Nephron (organoid): ENCODE measurements around the gene CREB5.

Experiments used
- H3K27ac Mint-ChIP-seq, 3 experiments: 2 replicates each; pipeline ENCODE4 v1.8.0; 2020; ENCODE audit warnings: mixed read lengths in 3 of 3, mild to moderate bottlenecking in 2 of 3, moderate library complexity in 1 of 3
- H3K27me3 Mint-ChIP-seq: 2 replicates; pipeline ENCODE4 v1.8.0; 2021; ENCODE audit warnings: low read depth, mild to moderate bottlenecking, moderate library complexity, mixed read lengths
- H3K36me3 Mint-ChIP-seq: 2 replicates; pipeline ENCODE4 v1.8.0; 2020; ENCODE audit warnings: low read depth, mixed read lengths
- H3K4me1 Mint-ChIP-seq: 2 replicates; pipeline ENCODE4 v1.8.0; 2020; ENCODE audit warnings: mixed read lengths
- H3K4me3 Mint-ChIP-seq, 3 experiments: 2 replicates each; pipeline ENCODE4 v1.8.0; 2020; ENCODE audit warnings: mild to moderate bottlenecking in 3 of 3, mixed read lengths in 3 of 3, moderate library complexity in 2 of 3
- H3K9me3 Mint-ChIP-seq: 2 replicates; pipeline ENCODE4 v1.8.0; 2020; ENCODE audit warnings: mixed read lengths
- CTCF ChIP-seq, 3 experiments: fragments of 200-600 bp; sonication (generic); IDR thresholded peaks; one replicate each; pipeline ENCODE4 v1.5.0; 2021; ENCODE audit warnings: antibody characterized with exemption in 3 of 3; ENCODE audit not compliant: unreplicated experiment in 3 of 3

The CREB5 gene

GRCh38 chr7:28660132-28660531 is 247.8 kb downstream of the CREB5 start:
- H3K27ac Mint-ChIP-seq = no peak overlapping the region
- H3K4me1 Mint-ChIP-seq = peaks cover 23% of the 10 kb centered on the region
- no peaks in the 10 kb centered on the region for H3K27me3 Mint-ChIP-seq
- no peak for TF ChIP-seq CTCF (IDR thresholded peaks at IDR 0.05; ENCODE audit: unreplicated experiment in 3 of 3)
- peaks cover 15% of the 10 kb centered on the region for H3K36me3 Mint-ChIP-seq
- H3K9me3 Mint-ChIP-seq = peaks cover 22% of the 10 kb centered on the region
- H3K4me3 Mint-ChIP-seq = no peak overlapping the region

DNA sequence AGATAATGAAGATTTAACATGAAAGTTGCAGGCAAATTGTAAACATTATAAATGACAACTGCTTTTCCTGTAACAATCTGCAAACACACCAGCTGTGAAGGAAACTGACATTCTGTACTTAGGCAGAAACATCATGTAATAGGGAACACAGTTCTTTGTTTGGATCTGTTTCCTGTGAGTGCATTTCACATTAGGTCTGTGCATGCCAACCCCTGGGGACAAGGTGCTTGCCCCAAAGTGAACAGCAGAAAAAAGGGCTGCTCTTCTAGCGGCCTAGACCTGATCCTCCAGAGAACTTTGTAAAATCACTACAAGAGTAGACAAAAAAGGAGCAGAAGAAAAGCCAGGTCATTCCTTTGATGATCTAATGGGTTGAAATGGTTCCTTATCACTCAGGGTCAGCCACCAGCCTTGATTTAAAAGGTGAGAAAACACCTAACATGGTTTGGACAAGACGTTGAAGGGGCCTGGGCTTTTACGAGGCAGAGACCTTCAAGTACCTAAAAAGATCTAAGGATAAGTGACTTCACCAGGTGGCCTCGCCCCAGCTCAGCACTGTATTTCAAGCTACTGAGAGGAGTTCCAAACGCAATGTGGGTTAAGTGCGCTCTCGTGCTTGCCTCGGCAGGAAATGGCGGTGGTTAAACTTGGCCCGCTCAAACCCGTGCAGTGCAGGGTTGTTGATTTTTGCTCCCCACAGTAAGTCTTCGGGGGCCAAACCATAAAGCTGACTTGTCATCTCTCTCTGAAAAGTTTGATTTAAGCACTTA is 249.7 kb downstream of the CREB5 start:
- peaks cover 22% of the 10 kb centered on the region for H3K9me3 Mint-ChIP-seq
- TF ChIP-seq CTCF (IDR thresholded peaks at IDR 0.05; ENCODE audit: unreplicated experiment in 3 of 3) = no peak
- H3K36me3 Mint-ChIP-seq = peaks cover 15% of the 10 kb centered on the region
- peaks cover 28% of the 10 kb centered on the region for H3K4me1 Mint-ChIP-seq
- no peaks in the 10 kb centered on the region for H3K27me3 Mint-ChIP-seq
- no peak overlapping the region for H3K4me3 Mint-ChIP-seq
- peak overlapping the region in 2 of 3 experiments; percentile 3 to 14 for H3K27ac Mint-ChIP-seq

DNA sequence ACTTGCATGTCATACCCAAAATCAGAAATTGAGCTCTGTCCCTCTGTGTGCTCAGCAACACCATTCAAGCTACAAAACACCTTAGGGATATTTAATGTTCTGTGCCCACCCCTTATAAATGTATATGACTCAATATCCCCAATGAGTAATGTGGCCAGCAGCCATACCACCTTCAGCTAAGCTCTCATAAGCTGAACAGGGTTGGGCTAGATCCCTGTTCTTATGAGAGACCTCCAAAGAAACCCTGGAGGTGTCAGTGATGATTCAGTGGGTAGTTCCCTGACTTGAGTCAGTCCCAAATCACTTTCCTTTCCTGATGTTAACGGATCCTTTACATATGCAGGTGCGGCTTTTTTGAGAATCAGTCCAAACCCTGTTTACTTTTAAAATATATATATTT is 253.8 kb downstream of the CREB5 start:
- H3K27ac Mint-ChIP-seq = no peak overlapping the region
- H3K36me3 Mint-ChIP-seq = peaks cover 4% of the 10 kb centered on the region
- no peaks in the 10 kb centered on the region for H3K27me3 Mint-ChIP-seq
- no peak for TF ChIP-seq CTCF (IDR thresholded peaks at IDR 0.05; ENCODE audit: unreplicated experiment in 3 of 3)
- peaks cover 24% of the 10 kb centered on the region for H3K4me1 Mint-ChIP-seq
- no peak overlapping the region for H3K4me3 Mint-ChIP-seq
- peaks cover 9% of the 10 kb centered on the region for H3K9me3 Mint-ChIP-seq

- no peak overlapping the region for H3K27ac Mint-ChIP-seq
- no peaks in the 10 kb centered on the region for H3K27me3 Mint-ChIP-seq
- H3K4me3 Mint-ChIP-seq = no peak overlapping the region
- peaks cover 18% of the 10 kb centered on the region for H3K4me1 Mint-ChIP-seq
- no peak for TF ChIP-seq CTCF (IDR thresholded peaks at IDR 0.05; ENCODE audit: unreplicated experiment in 3 of 3)
- H3K9me3 Mint-ChIP-seq = peaks cover 3% of the 10 kb centered on the region
- no peaks in the 10 kb centered on the region for H3K36me3 Mint-ChIP-seq
Measured at GRCh38 chr7:28668085-28668484, 255.8 kb downstream of the CREB5 start.

- Mint-ChIP-seq H3K36me3 (no peaks in the 10 kb centered on the region), H3K4me3 (no peak overlapping the region), H3K27ac (no peak overlapping the region), H3K9me3 (peaks cover 2% of the 10 kb centered on the region), H3K4me1 (peaks cover 18% of the 10 kb centered on the region), H3K27me3 (no peaks in the 10 kb centered on the region)
- no peak for TF ChIP-seq CTCF (IDR thresholded peaks at IDR 0.05; ENCODE audit: unreplicated experiment in 3 of 3)
Measured at GRCh38 chr7:28669330-28669729, 257.0 kb downstream of the CREB5 start.

GRCh38 chr7:28671526-28671925 is 259.2 kb downstream of the CREB5 start:
- peaks cover 5% of the 10 kb centered on the region for H3K4me1 Mint-ChIP-seq
- no peaks in the 10 kb centered on the region for H3K27me3 Mint-ChIP-seq
- no peak overlapping the region for H3K4me3 Mint-ChIP-seq
- no peak overlapping the region for H3K27ac Mint-ChIP-seq
- no peak for TF ChIP-seq CTCF (IDR thresholded peaks at IDR 0.05; ENCODE audit: unreplicated experiment in 3 of 3)
- no peaks in the 10 kb centered on the region for H3K36me3 Mint-ChIP-seq
- H3K9me3 Mint-ChIP-seq = no peaks in the 10 kb centered on the region
